ENCODE measurements around the gene GNAQ.
"Not testable (repeated sequence)": the region's sequence is repeated elsewhere in the genome, so short reads cannot be mapped to it uniquely, and the experiment has no call there.

Gene GNAQ

GRCh38 chr9:77725046-77725694 lies 306.4 kb downstream of the GNAQ start:
- DNase-seq = no peak

GRCh38 chr9:77721156-77721555 lies 310.5 kb downstream of the GNAQ start:
- DNase-seq = not testable (repeated sequence)

GRCh38 chr9:77719321-77719720 lies 312.3 kb downstream of the GNAQ start:
- no peak for DNase-seq

GRCh38 chr9:77718298-77718640 lies 313.3 kb downstream of the GNAQ start:
- DNase-seq = not testable (repeated sequence)

GRCh38 chr9:77717608-77718297 lies 313.9 kb downstream of the GNAQ start:
- DNase-seq = not testable (repeated sequence)

GRCh38 chr9:77714077-77714549 lies 317.5 kb downstream of the GNAQ start:
- DNase-seq = no peak

- no peak for DNase-seq
Measured at GRCh38 chr9:77712533-77713130, 319.0 kb downstream of the GNAQ start.

GRCh38 chr9:77710965-77711648 lies 320.5 kb downstream of the GNAQ start:
- no peak for DNase-seq

GRCh38 chr9:77710316-77710715 lies 321.3 kb downstream of the GNAQ start:
- no peak for DNase-seq

GRCh38 chr9:77708064-77708815 lies 323.4 kb downstream of the GNAQ start:
- no peak for DNase-seq

- DNase-seq = no peak
Measured at GRCh38 chr9:77707383-77708063, 324.1 kb downstream of the GNAQ start.

GRCh38 chr9:77705636-77706035 lies 326.0 kb downstream of the GNAQ start:
- no peak for DNase-seq

GRCh38 chr9:77702521-77703390 lies 328.9 kb downstream of the GNAQ start:
- not testable (repeated sequence) for DNase-seq

GRCh38 chr9:77697238-77697984 lies 334.2 kb downstream of the GNAQ start:
- DNase-seq = no peak

- not testable (repeated sequence) for DNase-seq
Measured at GRCh38 chr9:77690723-77691122, 340.9 kb downstream of the GNAQ start.

GRCh38 chr9:77690119-77690518 lies 341.5 kb downstream of the GNAQ start:
- not testable (repeated sequence) for DNase-seq

- DNase-seq = not testable (repeated sequence)
Measured at GRCh38 chr9:77687737-77688136, 343.9 kb downstream of the GNAQ start.

- no peak for DNase-seq
Measured at GRCh38 chr9:77680581-77680980, 351.0 kb downstream of the GNAQ start.

GRCh38 chr9:77679661-77680368 lies 351.8 kb downstream of the GNAQ start:
- no peak for DNase-seq

- DNase-seq = no peak
Measured at GRCh38 chr9:77679088-77679487, 352.5 kb downstream of the GNAQ start.
